ENCODE results near the gene PNRC1.

GRCh38 chr6:89110284-89110683 is 29.7 kb downstream of the PNRC1 start:
- no peak for TF ChIP-seq POLR2A (IDR thresholded peaks at IDR 0.05)
- no peak for TF ChIP-seq CTCF (IDR thresholded peaks at IDR 0.05)

Measured in vagina (tissue), 2 donors.